ENCODE data around the gene SPRR5. TPM values are rescaled to one million over a fixed set of nuclear protein-coding genes. Genes with fewer than 3 reads are reported as not detected.

The SPRR5 gene
- total RNA-seq, 4 donors from 2014 or later, result 41.5 to 137 (median 78.1) TPM

GRCh38 chr1:152932170-152932811 lies 14.7 kb upstream of the SPRR5 start:
- TF ChIP-seq POLR2A (IDR thresholded peaks at IDR 0.05) (no peak), CTCF (IDR thresholded peaks at IDR 0.05) (no peak)
- 72 to 73% methylated on average over 4 of the region's 4 CpGs for WGBS, 2 donors
- H3K4me3 ChIP-seq (ENCODE audit: low read depth, poor library complexity, severe bottlenecking), result no peak overlapping the region
- no peak for DNase-seq (ENCODE audit: low spot score in 2 of 2)
- intact Hi-C loops (cut with DNase I; ENCODE audit: low total_unique reads), result no loop called here

DNA sequence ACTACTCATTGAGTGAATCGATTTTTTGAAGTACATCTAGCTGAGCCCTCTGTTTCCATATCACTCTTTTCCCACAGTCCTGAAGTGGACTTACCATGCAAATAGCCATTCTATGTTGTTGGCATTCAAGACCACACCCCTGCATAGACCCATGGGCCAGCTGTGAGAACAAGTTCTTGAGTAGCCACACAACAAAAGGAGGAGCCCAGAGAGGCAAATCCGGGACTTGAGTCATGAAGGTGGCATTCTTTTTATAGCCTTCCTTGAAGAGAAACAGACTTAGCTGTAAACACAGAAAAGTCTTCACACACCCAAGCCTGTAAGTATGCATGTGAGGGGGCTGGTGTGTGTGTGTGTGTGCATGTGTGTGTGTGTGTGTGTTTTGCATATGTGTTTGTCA lies 13.8 kb upstream of the SPRR5 start:
- TF ChIP-seq POLR2A (IDR thresholded peaks at IDR 0.05) (no peak), CTCF (IDR thresholded peaks at IDR 0.05) (no peak)
- intact Hi-C loops (cut with DNase I; ENCODE audit: low total_unique reads), result no loop called here
- 65 to 77% methylated on average over 2 of the region's 2 CpGs for WGBS, 2 donors
- H3K4me3 ChIP-seq (ENCODE audit: low read depth, poor library complexity, severe bottlenecking), result no peak overlapping the region
- DNase-seq (ENCODE audit: low spot score in 2 of 2), result no peak

- no peak for TF ChIP-seq CTCF (IDR thresholded peaks at IDR 0.05)
- TF ChIP-seq POLR2A (IDR thresholded peaks at IDR 0.05), result no peak
- no peak overlapping the region for H3K4me3 ChIP-seq (ENCODE audit: low read depth, poor library complexity, severe bottlenecking)
- 70 to 89% methylated on average over 1 of the region's 1 CpG for WGBS, 2 donors
- DNase-seq (ENCODE audit: low spot score in 2 of 2), result no peak
- intact Hi-C loops (cut with DNase I; ENCODE audit: low total_unique reads), result loop anchor here (10.0 kb wide), 1 partner anchor 286 kb away; no protein-coding TSS in a partner anchor
Observed at GRCh38 chr1:152940614-152941013, 6.4 kb upstream of the SPRR5 start.

- no peak for TF ChIP-seq POLR2A (IDR thresholded peaks at IDR 0.05)
- no peak for TF ChIP-seq CTCF (IDR thresholded peaks at IDR 0.05)
- intact Hi-C loops (cut with DNase I; ENCODE audit: low total_unique reads), result loop anchor here (10.0 kb wide), 1 partner anchor 286 kb away; no protein-coding TSS in a partner anchor
- 61 to 64% methylated on average over 8 of the region's 8 CpGs for WGBS, 2 donors
- H3K4me3 ChIP-seq (ENCODE audit: low read depth, poor library complexity, severe bottlenecking), result no peak overlapping the region
- DNase-seq (ENCODE audit: low spot score in 2 of 2), result peak in 1 of 2 donors; percentile 31
Observed at GRCh38 chr1:152941037-152941711, 5.8 kb upstream of the SPRR5 start.

DNA sequence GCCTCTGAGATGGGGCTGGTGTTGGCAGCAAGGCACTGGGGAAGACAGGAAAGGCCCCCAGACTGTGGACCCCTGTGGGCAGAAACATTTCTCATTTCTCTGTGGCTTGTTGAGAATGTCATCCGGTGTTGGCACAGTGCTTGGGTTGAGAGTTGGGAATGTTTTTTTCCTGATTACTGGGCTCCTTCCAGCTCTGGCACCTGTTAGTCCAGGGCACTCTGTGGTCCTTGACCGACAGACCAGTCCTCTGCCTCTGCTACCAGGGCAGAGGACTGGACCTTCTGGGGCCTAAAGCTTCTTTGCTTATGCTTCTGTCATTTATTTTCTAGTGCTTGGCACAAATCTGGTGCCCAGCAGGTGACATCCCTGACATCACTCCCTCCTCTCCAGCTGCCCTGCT lies 4.8 kb upstream of the SPRR5 start:
- no peak for DNase-seq (ENCODE audit: low spot score in 2 of 2)
- intact Hi-C loops (cut with DNase I; ENCODE audit: low total_unique reads), result loop anchor here (10.0 kb wide), 1 partner anchor 287 kb away; no protein-coding TSS in a partner anchor
- TF ChIP-seq CTCF (IDR thresholded peaks at IDR 0.05) (no peak), POLR2A (IDR thresholded peaks at IDR 0.05) (no peak)
- WGBS, 2 donors, result 72 to 80% methylated on average over 2 of the region's 2 CpGs
- no peak overlapping the region for H3K4me3 ChIP-seq (ENCODE audit: low read depth, poor library complexity, severe bottlenecking)
